CD8-positive, alpha-beta memory T cell (primary cell): ENCODE results near the gene PRSS38. TPM values are rescaled to one million over a fixed set of nuclear protein-coding genes. Genes with fewer than 3 reads are reported as not detected.
A peak's percentile ranks its signal among the peaks of the same experiment; 100 is the strongest.

Experiments used
- CTCF ChIA-PET: fragments of 350-600 bp; sonication (Branson Sonifier 250); formaldehyde crosslinking; loops from one replicate; lab custom pipeline; 2021; ENCODE audit warnings: antibody characterized with exemption; lab: Charles Lee
- POLR2A ChIA-PET: fragments of 350-600 bp; sonication (Branson Sonifier 250); formaldehyde crosslinking; loops from one replicate; lab custom pipeline; 2021; ENCODE audit warnings: antibody characterized with exemption; lab: Charles Lee
- DNase-seq, 5 donors: peaks; one replicate each; pipeline versions ENCODE4 v3.0.0 to v3.0.0-alpha.2; 2020 to 2022; ENCODE audit warnings: mixed read lengths in 1 of 5
- H3K27ac ChIP-seq: one replicate; pipeline ENCODE4 v1.7.0; 2013; ENCODE audit warnings: low read depth, mild to moderate bottlenecking, low read length, moderate library complexity
- H3K27me3 ChIP-seq: 2 replicates; pipeline ENCODE4 v1.7.0; 2013; ENCODE audit warnings: low read length, mild to moderate bottlenecking; ENCODE audit not compliant: insufficient read depth, poor library complexity, severe bottlenecking
- H3K36me3 ChIP-seq: 2 replicates; pipeline ENCODE4 v1.7.0; 2013; ENCODE audit warnings: mild to moderate bottlenecking, low read length, moderate library complexity; ENCODE audit not compliant: insufficient read depth
- H3K4me1 ChIP-seq: 2 replicates; pipeline ENCODE4 v1.7.0; 2013; ENCODE audit warnings: mild to moderate bottlenecking, low read length, moderate library complexity; ENCODE audit not compliant: insufficient read depth
- H3K4me3 ChIP-seq: 2 replicates; pipeline ENCODE4 v1.7.0; 2013; ENCODE audit warnings: mild to moderate bottlenecking, low read length
- H3K9me3 ChIP-seq: 2 replicates; pipeline ENCODE4 v1.7.0; 2013; ENCODE audit warnings: mild to moderate bottlenecking, low read length
- H3K27ac Mint-ChIP-seq, 8 donors: one replicate each; pipeline ENCODE4 v1.8.0; 2020 to 2021; ENCODE audit warnings: mixed read lengths in 8 of 8, mild to moderate bottlenecking in 6 of 8, inconsistent platforms in 3 of 8, moderate library complexity in 3 of 8
- H3K27me3 Mint-ChIP-seq, 2 donors: one replicate each; pipeline ENCODE4 v1.8.0; 2020 to 2021; ENCODE audit warnings: mixed read lengths in 2 of 2, mild to moderate bottlenecking in 1 of 2, moderate library complexity in 1 of 2
- H3K36me3 Mint-ChIP-seq, 3 donors: one replicate each; pipeline ENCODE4 v1.8.0; 2020 to 2021; ENCODE audit warnings: mixed read lengths in 3 of 3, inconsistent platforms in 1 of 3, mild to moderate bottlenecking in 1 of 3
- H3K4me1 Mint-ChIP-seq, 3 donors: one replicate each; pipeline ENCODE4 v1.8.0; 2020 to 2021; ENCODE audit warnings: mixed read lengths in 3 of 3, inconsistent platforms in 1 of 3, mild to moderate bottlenecking in 1 of 3
- H3K4me3 Mint-ChIP-seq, 7 donors: one replicate each; pipeline ENCODE4 v1.8.0; 2020 to 2021; ENCODE audit warnings: mixed read lengths in 7 of 7, mild to moderate bottlenecking in 6 of 7, moderate library complexity in 4 of 7, inconsistent platforms in 2 of 7
- H3K9me3 Mint-ChIP-seq, 5 donors: one replicate each; pipeline ENCODE4 v1.8.0; 2020 to 2022; ENCODE audit warnings: mixed read lengths in 5 of 5, mild to moderate bottlenecking in 3 of 5, moderate library complexity in 2 of 5, inconsistent platforms in 1 of 5
- polyA plus RNA-seq: library from polyadenylated mRNA; unstranded; fragments of 300-500 nt; fragmentation: Illumina TruSeq; gene quantifications from one replicate; pipeline ENCODE4 v1.2.3, GENCODE V29; 2021
- total RNA-seq, 2 experiments: library from RNA; stranded (reverse); gene quantifications; one replicate each; pipeline ENCODE4 v1.2.3, GENCODE V29; 2021

PRSS38 gene
- total RNA-seq (not detected), polyA plus RNA-seq (not detected)

GRCh38 chr1:227815468-227816409 is at the start of gene PRSS38:
Gene PRSS38, plus strand, starts transcription at chr1:227815675. Its CDS starts 42 bp downstream, at chr1:227815717.
- no peaks in the 10 kb centered on the region for H3K27me3 ChIP-seq
- no peak within 1 kb of the TSS for H3K27ac ChIP-seq
- H3K36me3 Mint-ChIP-seq, result peaks cover 0 to 18% (median 5%) of the 10 kb centered on the region in 3 donors
- H3K4me1 ChIP-seq, result no peaks in the 10 kb centered on the region
- ChIA-PET POLR2A (no interaction called here), CTCF (no interaction called here)
- peaks cover 3% of the 10 kb centered on the region for H3K9me3 ChIP-seq
- H3K4me3 ChIP-seq, result no peak within 1 kb of the TSS
- peaks cover 15 to 16% (median 16%) of the 10 kb centered on the region in 3 donors for H3K4me1 Mint-ChIP-seq
- H3K4me3 Mint-ChIP-seq, result peak within 1 kb of the TSS in 1 of 7 donors; percentile 39
- H3K27ac Mint-ChIP-seq, result peak within 1 kb of the TSS in 2 of 8 donors; percentile 11 to 66
- H3K36me3 ChIP-seq, result no peaks in the 10 kb centered on the region
- no peak for DNase-seq
- H3K27me3 Mint-ChIP-seq, result no peaks in the 10 kb centered on the region
- peaks cover 16 to 36% (median 21%) of the 10 kb centered on the region in 5 donors for H3K9me3 Mint-ChIP-seq

DNA sequence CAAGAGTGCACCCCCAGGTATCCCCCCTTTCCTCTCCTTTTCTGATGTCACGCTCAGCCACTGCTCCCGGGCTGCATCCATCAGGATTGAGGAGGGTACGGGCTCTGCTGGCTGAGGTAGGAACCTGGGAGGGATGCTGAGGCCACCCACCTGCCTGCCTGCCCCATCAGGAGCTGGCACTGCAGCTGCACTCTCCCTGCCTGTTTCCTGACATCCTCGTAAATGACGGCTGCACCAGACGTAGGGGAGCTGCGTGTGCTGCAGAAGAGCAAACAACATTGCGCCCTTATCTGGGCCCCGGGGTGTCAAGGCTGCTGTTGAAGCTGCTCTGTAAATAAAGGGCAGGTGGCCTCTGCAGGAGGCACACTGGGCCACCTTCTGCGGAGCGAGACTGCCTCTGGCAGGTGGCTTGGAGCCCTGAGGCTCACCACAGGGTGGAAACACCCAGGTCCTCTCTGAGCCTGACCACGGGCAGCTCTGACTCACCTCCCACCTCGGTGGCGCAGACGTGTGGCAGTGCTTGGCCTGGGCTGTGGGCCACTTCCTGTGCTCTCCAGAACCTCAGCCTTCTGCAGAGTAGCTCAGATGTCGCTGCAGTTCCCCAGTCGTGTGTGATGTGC is 49.4 kb upstream of the PRSS38 start:
- POLR2A ChIA-PET, result interaction anchor here (0.6 to 2.5 kb wide), 12 partner anchors 8 to 1143 kb away, joined by 3 to 36 read pairs (median 4); partner anchors contain the start of gene JMJD4
- peak overlapping the region; percentile 31 for H3K4me3 ChIP-seq
- no peaks in the 10 kb centered on the region for H3K9me3 ChIP-seq
- CTCF ChIA-PET, result interaction anchor here (0.7 to 8.4 kb wide), 17 partner anchors 9 to 401 kb away, joined by 3 to 80 read pairs (median 5); partner anchors contain the start of gene WNT9A
- peak; percentile 72 to 96 (median 79) for DNase-seq
- Mint-ChIP-seq H3K27me3 (no peaks in the 10 kb centered on the region), H3K36me3 (peaks cover 0 to 26% (median 6%) of the 10 kb centered on the region in 3 donors), H3K4me1 (peaks cover 74 to 92% (median 78%) of the 10 kb centered on the region in 3 donors), H3K4me3 (peak overlapping the region; percentile 57 to 89 (median 76)), H3K9me3 (no peaks in the 10 kb centered on the region), H3K27ac (peak overlapping the region; percentile 79 to 98 (median 92))
- no peaks in the 10 kb centered on the region for H3K36me3 ChIP-seq
- no peak overlapping the region for H3K27ac ChIP-seq
- no peaks in the 10 kb centered on the region for H3K27me3 ChIP-seq
- peaks cover 70% of the 10 kb centered on the region for H3K4me1 ChIP-seq

DNA sequence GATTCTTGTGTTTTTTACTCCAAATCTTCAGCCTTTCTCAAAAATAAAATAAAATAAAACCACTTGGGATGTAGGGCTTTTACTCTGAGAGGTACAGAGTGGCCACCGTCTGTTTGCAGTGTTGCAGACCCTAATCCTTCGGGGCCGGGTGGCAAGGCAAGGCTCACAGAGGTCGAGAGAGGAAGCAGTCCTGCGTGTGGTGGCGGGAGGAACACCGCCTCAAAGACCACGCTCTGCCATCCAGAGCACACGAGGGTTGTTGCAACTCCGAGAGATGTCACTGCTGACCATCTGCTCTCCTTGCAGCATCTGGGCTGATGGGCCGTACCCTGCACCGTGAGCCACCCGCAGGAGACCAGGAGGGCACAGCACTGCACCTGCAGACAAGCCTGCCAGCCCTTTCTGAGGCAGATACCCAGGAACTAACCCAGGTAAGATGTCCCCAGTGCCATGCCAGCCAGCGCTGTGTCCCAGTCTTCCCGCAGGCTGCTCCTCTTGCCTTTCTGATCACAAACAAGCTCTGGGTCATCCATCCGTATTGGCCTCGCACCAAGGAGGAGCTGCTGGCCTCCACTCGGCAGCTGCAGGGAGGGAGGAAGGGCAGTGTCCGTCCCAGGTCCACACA is 48.7 kb upstream of the PRSS38 start:
- Histone ChIP-seq H3K27ac (no peak overlapping the region), H3K9me3 (no peaks in the 10 kb centered on the region), H3K4me3 (peak overlapping the region; percentile 31), H3K36me3 (no peaks in the 10 kb centered on the region), H3K4me1 (peaks cover 63% of the 10 kb centered on the region), H3K27me3 (no peaks in the 10 kb centered on the region)
- Mint-ChIP-seq H3K9me3 (no peaks in the 10 kb centered on the region), H3K27ac (peak overlapping the region; percentile 61 to 98 (median 90)), H3K4me1 (peaks cover 67 to 89% (median 72%) of the 10 kb centered on the region in 3 donors), H3K4me3 (peak overlapping the region; percentile 57 to 89 (median 76)), H3K27me3 (no peaks in the 10 kb centered on the region), H3K36me3 (peaks cover 0 to 22% (median 6%) of the 10 kb centered on the region in 3 donors)
- ChIA-PET CTCF (interaction anchor here (0.7 to 8.4 kb wide), 17 partner anchors 8 to 400 kb away, joined by 3 to 80 read pairs (median 5); partner anchors contain the start of gene WNT9A), POLR2A (interaction anchor here (0.8 to 2.5 kb wide), 9 partner anchors 8 to 180 kb away, joined by 3 to 36 read pairs (median 4); partner anchors contain the start of gene JMJD4)
- no peak for DNase-seq

DNA sequence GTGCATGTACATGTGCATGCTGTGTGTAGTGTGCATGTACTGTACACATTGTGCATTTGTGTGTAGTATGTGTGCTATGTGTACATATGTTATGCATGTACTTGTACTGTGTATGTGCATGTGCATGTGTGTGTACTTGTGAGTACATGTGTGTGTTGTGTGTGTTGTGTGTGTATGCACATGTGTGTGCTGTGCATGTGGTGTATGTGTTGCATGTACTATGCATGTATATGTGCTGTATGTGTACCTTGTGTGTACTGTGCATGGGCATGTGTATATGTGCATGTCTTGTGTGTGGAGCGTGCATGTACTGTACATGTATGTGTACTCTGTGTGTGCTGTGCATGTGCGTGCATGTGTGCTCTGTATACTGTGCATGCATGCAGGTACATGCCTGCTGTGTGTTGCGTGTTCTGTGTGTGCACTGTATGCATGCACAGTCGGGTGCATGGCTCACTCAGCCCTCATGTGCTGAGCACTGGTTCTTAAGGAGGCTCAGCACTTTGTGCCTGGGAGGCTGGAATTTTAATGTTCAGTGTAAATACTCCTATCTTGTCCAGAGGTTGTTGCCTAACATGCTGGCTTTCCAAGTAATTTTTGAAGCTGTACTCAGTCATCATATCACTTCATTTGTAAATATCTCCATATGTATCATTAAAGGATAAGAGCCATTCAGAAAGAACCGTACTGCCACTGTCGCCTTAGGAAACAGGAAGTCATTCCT is 47.9 kb upstream of the PRSS38 start:
- H3K4me1 Mint-ChIP-seq, result peaks cover 66 to 89% (median 72%) of the 10 kb centered on the region in 3 donors
- ChIA-PET POLR2A (no interaction called here), CTCF (interaction anchor here (1.7 to 8.4 kb wide), 3 partner anchors 167 to 185 kb away, joined by 4 to 80 read pairs (median 5); no protein-coding TSS in a partner anchor)
- DNase-seq, result no peak
- Histone ChIP-seq H3K27me3 (no peaks in the 10 kb centered on the region), H3K4me3 (no peak overlapping the region), H3K9me3 (no peaks in the 10 kb centered on the region), H3K27ac (no peak overlapping the region), H3K36me3 (no peaks in the 10 kb centered on the region), H3K4me1 (peaks cover 60% of the 10 kb centered on the region)
- peak overlapping the region in 6 of 8 donors; percentile 49 to 94 (median 84) for H3K27ac Mint-ChIP-seq
- peaks cover 0 to 22% (median 5%) of the 10 kb centered on the region in 3 donors for H3K36me3 Mint-ChIP-seq
- no peaks in the 10 kb centered on the region for H3K27me3 Mint-ChIP-seq
- H3K9me3 Mint-ChIP-seq, result no peaks in the 10 kb centered on the region
- peak overlapping the region in 6 of 7 donors; percentile 72 to 89 (median 78) for H3K4me3 Mint-ChIP-seq

GRCh38 chr1:227768125-227768439 is 47.4 kb upstream of the PRSS38 start:
- Mint-ChIP-seq H3K36me3 (peaks cover 0 to 22% (median 5%) of the 10 kb centered on the region in 3 donors), H3K9me3 (no peaks in the 10 kb centered on the region), H3K4me3 (peak overlapping the region in 2 of 7 donors; percentile 3 to 74), H3K27ac (peak overlapping the region in 1 of 8 donors; percentile 79), H3K4me1 (peaks cover 64 to 88% (median 72%) of the 10 kb centered on the region in 3 donors), H3K27me3 (no peaks in the 10 kb centered on the region)
- DNase-seq, result no peak
- Histone ChIP-seq H3K27ac (no peak overlapping the region), H3K27me3 (no peaks in the 10 kb centered on the region), H3K9me3 (no peaks in the 10 kb centered on the region), H3K36me3 (no peaks in the 10 kb centered on the region), H3K4me3 (no peak overlapping the region), H3K4me1 (peaks cover 59% of the 10 kb centered on the region)
- CTCF ChIA-PET, result no interaction called here
- POLR2A ChIA-PET, result no interaction called here

- POLR2A ChIA-PET, result no interaction called here
- H3K4me1 Mint-ChIP-seq, result peaks cover 64 to 88% (median 73%) of the 10 kb centered on the region in 3 donors
- no peak for DNase-seq
- peaks cover 0 to 22% (median 5%) of the 10 kb centered on the region in 3 donors for H3K36me3 Mint-ChIP-seq
- Histone ChIP-seq H3K9me3 (no peaks in the 10 kb centered on the region), H3K4me3 (no peak overlapping the region), H3K4me1 (peaks cover 59% of the 10 kb centered on the region), H3K27me3 (no peaks in the 10 kb centered on the region), H3K36me3 (no peaks in the 10 kb centered on the region), H3K27ac (no peak overlapping the region)
- peak overlapping the region in 4 of 8 donors; percentile 13 to 79 (median 43) for H3K27ac Mint-ChIP-seq
- peak overlapping the region in 2 of 7 donors; percentile 36 to 40 for H3K4me3 Mint-ChIP-seq
- no peaks in the 10 kb centered on the region for H3K9me3 Mint-ChIP-seq
- H3K27me3 Mint-ChIP-seq, result no peaks in the 10 kb centered on the region
- CTCF ChIA-PET, result no interaction called here
Measured at GRCh38 chr1:227768640-227769039, 46.8 kb upstream of the PRSS38 start.
